Activated CD8-positive, alpha-beta memory T cell treated with anti-CD3 and anti-CD28 coated beads, Interleukin-2, amount 50 U/mL, for 4 hours (primary cell): ENCODE data around the gene PLEKHO2.
A peak's percentile ranks its signal among the peaks of the same experiment; 100 is the strongest.

ENCODE experiments used
- DNase-seq: peaks from one replicate; pipeline ENCODE4 v3.0.0-alpha.2; 2020

The PLEKHO2 gene

GRCh38 chr15:64856429-64857145 lies 14.9 kb downstream of the PLEKHO2 start:
- no peak for DNase-seq

- DNase-seq = no peak
These were observed 15.7 kb downstream of the PLEKHO2 start for GRCh38 chr15:64857421-64857820.

- DNase-seq = no peak
These were observed 16.4 kb downstream of the PLEKHO2 start for GRCh38 chr15:64858021-64858575.

- DNase-seq = no peak
These were observed 17.5 kb downstream of the PLEKHO2 start for GRCh38 chr15:64859226-64859625.

GRCh38 chr15:64861331-64861730 lies 19.6 kb downstream of the PLEKHO2 start:
- no peak for DNase-seq

- no peak for DNase-seq
These were observed 20.2 kb downstream of the PLEKHO2 start for GRCh38 chr15:64861960-64862359.

- DNase-seq = no peak
These were observed 20.7 kb downstream of the PLEKHO2 start for GRCh38 chr15:64862408-64862807.

- no peak for DNase-seq
These were observed 22.4 kb downstream of the PLEKHO2 start for GRCh38 chr15:64864068-64864467.

GRCh38 chr15:64865126-64865997 lies 23.6 kb downstream of the PLEKHO2 start:
- DNase-seq = no peak

GRCh38 chr15:64865998-64866520 lies 24.3 kb downstream of the PLEKHO2 start:
- DNase-seq = no peak

GRCh38 chr15:64869501-64869900 lies 27.8 kb downstream of the PLEKHO2 start:
- DNase-seq = no peak

- DNase-seq = no peak
These were observed 28.6 kb downstream of the PLEKHO2 start for GRCh38 chr15:64870353-64870752.

GRCh38 chr15:64875641-64876223 lies 34.0 kb downstream of the PLEKHO2 start:
- no peak for DNase-seq

GRCh38 chr15:64877435-64877834 lies 35.7 kb downstream of the PLEKHO2 start:
- no peak for DNase-seq

- no peak for DNase-seq
These were observed 37.0 kb downstream of the PLEKHO2 start for GRCh38 chr15:64878705-64879104.

GRCh38 chr15:64883100-64883581 lies 41.4 kb downstream of the PLEKHO2 start:
- no peak for DNase-seq

GRCh38 chr15:64883997-64884511 lies 42.3 kb downstream of the PLEKHO2 start:
- DNase-seq = peak; percentile 82

GRCh38 chr15:64884679-64885078 lies 43.0 kb downstream of the PLEKHO2 start:
- no peak for DNase-seq

GRCh38 chr15:64888336-64888735 lies 46.6 kb downstream of the PLEKHO2 start:
- no peak for DNase-seq

- DNase-seq = no peak
These were observed 49.8 kb downstream of the PLEKHO2 start for GRCh38 chr15:64891561-64891960.

- DNase-seq = no peak
These were observed 51.2 kb downstream of the PLEKHO2 start for GRCh38 chr15:64892847-64893403.
